A673 (cell line): ENCODE measurements around the gene FXR2. TPM values are rescaled to one million over a fixed set of nuclear protein-coding genes. Genes with fewer than 3 reads are reported as not detected.
"Not testable (repeated sequence)": the region's sequence is repeated elsewhere in the genome, so short reads cannot be mapped to it uniquely, and the experiment has no call there.

Experiments
- BruUV-seq: library from RNA; stranded (reverse); fragments of 400-500 nt; replicated peaks from 2 replicates; lab custom pipeline; 2021; lab: Mats Ljungman, UMichigan
- CTCF ChIA-PET: fragments of 300-600 bp; sonication (Branson Sonifier 250); formaldehyde crosslinking; loops from one replicate; lab custom pipeline; 2022; ENCODE audit warnings: antibody characterized with exemption; lab: Charles Lee
- POLR2A ChIA-PET: fragments of 300-600 bp; sonication (Branson Sonifier 250); formaldehyde crosslinking; loops from one replicate; lab custom pipeline; 2022; ENCODE audit warnings: antibody characterized with exemption; ENCODE audit not compliant: low non-redundant PET; lab: Charles Lee
- DNase-seq: peaks from one replicate; pipeline ENCODE4 v3.0.0-alpha.2; 2015; ENCODE audit warnings: low spot score
- H3K27ac ChIP-seq: fragments of 200-600 bp; sonication (generic); 2 replicates; pipeline ENCODE4 v1.5.1; 2016; ENCODE audit warnings: mixed run types, low read depth, mild to moderate bottlenecking, mixed read lengths, antibody characterized with exemption, low read length; ENCODE audit not compliant: poor library complexity, severe bottlenecking
- H3K27me3 ChIP-seq: fragments of 200-600 bp; sonication (generic); replicated peaks from 2 replicates; pipeline ENCODE4 v1.6.1; 2017; ENCODE audit warnings: mixed run types, low read depth, mild to moderate bottlenecking, mixed read lengths, antibody characterized with exemption, low read length; ENCODE audit not compliant: insufficient read depth, poor library complexity
- H3K36me3 ChIP-seq: fragments of 200-600 bp; sonication (generic); 2 replicates; pipeline ENCODE4 v1.6.1; 2016; ENCODE audit warnings: mixed run types, mild to moderate bottlenecking, mixed read lengths, antibody characterized with exemption, low read length; ENCODE audit not compliant: insufficient read depth, poor library complexity, severe bottlenecking
- H3K4me1 ChIP-seq: fragments of 200-600 bp; sonication (generic); 2 replicates; pipeline ENCODE4 v1.6.1; 2017; ENCODE audit warnings: mixed run types, mild to moderate bottlenecking, mixed read lengths, antibody characterized with exemption, low read length; ENCODE audit not compliant: insufficient read depth, poor library complexity, severe bottlenecking
- H3K4me3 ChIP-seq: fragments of 200-600 bp; sonication (generic); 2 replicates; pipeline ENCODE4 v1.5.1; 2016; ENCODE audit warnings: low read depth, mixed run types, mild to moderate bottlenecking, mixed read lengths, low read length; ENCODE audit not compliant: poor library complexity, severe bottlenecking
- H3K9me3 ChIP-seq: fragments of 200-600 bp; sonication (generic); 2 replicates; pipeline ENCODE4 v1.6.1; 2016; ENCODE audit warnings: mixed run types, low read depth, mild to moderate bottlenecking, mixed read lengths, antibody characterized with exemption, low read length; ENCODE audit not compliant: poor library complexity, severe bottlenecking
- EZH2 ChIP-seq: fragments of 200-600 bp; sonication (generic); IDR thresholded peaks from 2 replicates; pipeline ENCODE4 v1.6.1; 2017; ENCODE audit warnings: borderline replicate concordance, low read depth, mild to moderate bottlenecking, mixed read lengths, antibody characterized with exemption, low read length; ENCODE audit not compliant: poor library complexity, severe bottlenecking
- intact Hi-C: fragments of 100-400 bp; cut with micrococcal nuclease; formaldehyde crosslinking; loops from one replicate; pipeline ENCODE4 v1.10.0; 2022; ENCODE audit not compliant: unreplicated experiment
- total RNA-seq: library from RNA; stranded (reverse); gene quantifications from 2 replicates; pipeline ENCODE4 v1.2.3, GENCODE V29; 2021
- TF ChIP-seq, protein P1 (sequence below): fragments of 300-800, 200-600 bp; sonication (generic); conservative IDR thresholded peaks from 2 replicates; pipeline ENCODE4 v1.5.1; 2017; ENCODE audit warnings: low read depth, mild to moderate bottlenecking, antibody characterized with exemption, low read length, moderate library complexity, mixed read lengths

FXR2 gene
- total RNA-seq, 1 experiment from 2014 or later, result 101 TPM

DNA sequence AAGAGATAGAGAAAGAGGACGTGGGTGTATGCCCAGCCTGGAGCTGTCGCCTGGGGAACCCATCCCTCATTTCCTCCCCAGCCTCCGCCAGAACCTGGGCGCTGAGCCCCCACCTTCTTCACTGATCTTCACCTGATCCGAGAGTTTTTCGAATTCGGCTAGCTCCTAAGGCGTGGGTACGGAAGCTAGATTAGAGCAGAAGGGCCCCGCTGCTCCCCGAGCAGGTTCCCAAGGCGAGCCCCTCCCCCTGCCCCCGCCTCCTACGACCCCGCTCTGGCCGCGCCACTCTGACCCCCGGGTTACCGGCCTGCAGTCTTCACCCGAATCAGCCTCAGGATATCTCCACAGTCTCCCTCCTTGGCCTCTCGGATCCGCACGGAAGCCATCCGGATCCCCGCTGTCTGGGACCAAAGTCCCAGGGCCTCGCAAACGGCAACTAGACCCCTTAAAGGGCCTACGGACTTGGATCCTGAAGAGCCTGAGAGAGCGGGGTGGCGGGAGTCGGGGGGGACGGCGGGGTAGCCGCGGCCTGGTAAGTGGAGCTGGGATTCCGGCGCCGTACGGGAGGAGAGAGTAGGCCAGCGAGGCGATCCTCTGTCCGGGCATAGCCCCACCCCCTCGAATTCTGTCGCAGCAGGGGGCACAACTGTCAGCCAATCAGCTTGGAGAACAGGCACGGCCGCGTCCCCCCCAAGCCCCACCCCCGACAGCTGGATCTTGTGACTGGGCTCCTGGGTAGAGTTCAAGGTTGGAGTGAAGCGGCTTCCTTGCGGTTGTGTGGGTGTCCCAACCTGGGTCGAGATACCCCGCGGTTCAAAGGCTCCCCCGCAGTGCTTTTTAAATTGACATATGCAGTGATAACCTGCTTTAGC is 12.8 kb upstream of the FXR2 start, which contains the start of gene SAT2:
SAT2 (minus strand) TSS at position 572 of the 872 bp plus-strand sequence; CDS start at position 386, 186 bp downstream.
- POLR2A ChIA-PET, result interaction anchor here (0.5 to 0.7 kb wide), 3 partner anchors 23 to 298 kb away, joined by 3 to 5 read pairs (median 5); no protein-coding TSS in a partner anchor
- intact Hi-C loops, result loop anchor here (5.0 kb wide), 1 partner anchor 60 kb away; the partner anchor contains the start of genes TP53 and WRAP53

DNA sequence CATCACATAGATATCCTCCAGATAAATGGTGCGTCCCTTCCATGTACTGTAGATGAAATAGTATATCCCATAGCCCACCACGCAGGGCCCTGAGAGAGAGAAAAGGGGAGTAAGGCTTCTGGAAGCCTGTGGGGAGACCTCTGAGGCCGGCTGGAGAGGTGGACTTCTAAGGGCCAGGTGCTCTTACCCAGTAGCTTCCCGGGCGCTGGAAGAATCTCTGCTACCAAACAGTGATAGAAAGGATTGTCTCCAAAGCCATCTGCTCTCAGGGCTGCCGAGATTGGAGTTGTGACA is 12.2 kb upstream of the FXR2 start:
- no peaks in the 10 kb centered on the region for H3K36me3 ChIP-seq
- TF ChIP-seq EZH2, result no peak
- TF ChIP-seq, protein P1, sequence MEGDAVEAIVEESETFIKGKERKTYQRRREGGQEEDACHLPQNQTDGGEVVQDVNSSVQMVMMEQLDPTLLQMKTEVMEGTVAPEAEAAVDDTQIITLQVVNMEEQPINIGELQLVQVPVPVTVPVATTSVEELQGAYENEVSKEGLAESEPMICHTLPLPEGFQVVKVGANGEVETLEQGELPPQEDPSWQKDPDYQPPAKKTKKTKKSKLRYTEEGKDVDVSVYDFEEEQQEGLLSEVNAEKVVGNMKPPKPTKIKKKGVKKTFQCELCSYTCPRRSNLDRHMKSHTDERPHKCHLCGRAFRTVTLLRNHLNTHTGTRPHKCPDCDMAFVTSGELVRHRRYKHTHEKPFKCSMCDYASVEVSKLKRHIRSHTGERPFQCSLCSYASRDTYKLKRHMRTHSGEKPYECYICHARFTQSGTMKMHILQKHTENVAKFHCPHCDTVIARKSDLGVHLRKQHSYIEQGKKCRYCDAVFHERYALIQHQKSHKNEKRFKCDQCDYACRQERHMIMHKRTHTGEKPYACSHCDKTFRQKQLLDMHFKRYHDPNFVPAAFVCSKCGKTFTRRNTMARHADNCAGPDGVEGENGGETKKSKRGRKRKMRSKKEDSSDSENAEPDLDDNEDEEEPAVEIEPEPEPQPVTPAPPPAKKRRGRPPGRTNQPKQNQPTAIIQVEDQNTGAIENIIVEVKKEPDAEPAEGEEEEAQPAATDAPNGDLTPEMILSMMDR, result no peak
- no peaks in the 10 kb centered on the region for H3K9me3 ChIP-seq
- POLR2A ChIA-PET, result interaction anchor here (0.7 kb wide), 1 partner anchor 297 kb away, joined by 3 read pairs; no protein-coding TSS in a partner anchor
- no peaks in the 10 kb centered on the region for H3K27me3 ChIP-seq
- CTCF ChIA-PET, result no interaction called here
- H3K27ac ChIP-seq, result peak overlapping the region; percentile 95
- intact Hi-C loops, result loop anchor here (5.0 kb wide), 1 partner anchor 60 kb away; the partner anchor contains the start of genes TP53 and WRAP53
- no TSS peak for BruUV-seq
- peak overlapping the region; percentile 94 for H3K4me3 ChIP-seq
- no peak for DNase-seq
- no peaks in the 10 kb centered on the region for H3K4me1 ChIP-seq

More for the DNA sequence above, 12.8 kb upstream of the FXR2 start, which contains the start of gene SAT2:
- DNase-seq, result peak; percentile 97
- peak within 1 kb of the TSS; percentile 94 for H3K4me3 ChIP-seq
- H3K9me3 ChIP-seq, result no peaks in the 10 kb centered on the region
- no peaks in the 10 kb centered on the region for H3K27me3 ChIP-seq
- no peaks in the 10 kb centered on the region for H3K36me3 ChIP-seq
- H3K4me1 ChIP-seq, result no peaks in the 10 kb centered on the region
- CTCF ChIA-PET, result interaction anchor here (0.7 kb wide), 1 partner anchor 12 kb away, joined by 5 read pairs; no protein-coding TSS in a partner anchor
- BruUV-seq, result no TSS peak
- TF ChIP-seq, protein P1, result no peak
- no peak for TF ChIP-seq EZH2
- H3K27ac ChIP-seq, result peak within 1 kb of the TSS; percentile 95

DNA sequence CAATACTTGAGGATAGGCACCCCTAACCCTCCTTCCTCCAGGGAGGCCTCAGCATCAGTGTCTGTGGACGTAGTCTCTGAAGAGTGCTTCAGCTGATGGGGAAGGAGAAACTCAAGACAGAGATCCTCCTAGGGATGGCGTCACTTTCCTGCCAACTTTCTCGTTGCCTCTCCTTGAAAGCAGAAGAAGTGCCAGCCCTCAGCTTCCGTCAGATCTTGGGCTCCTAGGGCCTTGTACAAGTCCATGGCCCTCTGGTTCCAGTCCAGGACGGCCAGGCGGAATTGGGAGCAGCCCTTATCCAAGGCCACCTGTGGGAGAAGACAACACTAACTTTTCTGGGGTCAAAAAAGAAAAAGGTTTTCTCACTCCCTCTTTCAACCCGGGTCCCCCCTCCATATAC is 11.6 kb upstream of the FXR2 start:
- CTCF ChIA-PET, result no interaction called here
- POLR2A ChIA-PET, result interaction anchor here (0.6 kb wide), 1 partner anchor 222 kb away, joined by 4 read pairs; no protein-coding TSS in a partner anchor
- Histone ChIP-seq H3K9me3 (no peaks in the 10 kb centered on the region), H3K4me3 (peak overlapping the region; percentile 94), H3K36me3 (no peaks in the 10 kb centered on the region), H3K4me1 (no peaks in the 10 kb centered on the region), H3K27me3 (no peaks in the 10 kb centered on the region), H3K27ac (peak overlapping the region; percentile 95)
- BruUV-seq, result TSS peak; percentile 93
- no peak for DNase-seq
- TF ChIP-seq, protein P1, result no peak
- no peak for TF ChIP-seq EZH2
- intact Hi-C loops, result loop anchor here (5.0 kb wide), 1 partner anchor 61 kb away; the partner anchor contains the start of genes TP53 and WRAP53

DNA sequence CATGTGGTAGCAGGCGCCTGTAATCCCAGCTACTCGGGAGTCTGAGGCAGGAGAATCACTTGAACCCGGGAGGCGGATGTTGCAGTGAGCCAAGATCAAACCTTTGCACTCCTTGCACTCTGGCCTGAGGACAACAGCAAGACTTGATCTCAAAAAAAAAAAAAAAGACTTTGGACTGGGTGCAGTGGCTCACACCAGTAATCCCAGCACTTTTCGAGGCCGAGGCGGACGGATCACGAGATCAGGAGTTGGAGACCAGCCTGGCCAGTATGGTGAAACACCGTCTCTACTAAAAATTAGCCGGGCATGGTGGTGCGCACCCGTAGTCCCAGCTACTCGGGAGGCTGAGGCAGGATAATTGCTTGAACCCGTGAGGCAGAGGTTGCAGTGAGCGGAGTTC is 11.1 kb upstream of the FXR2 start:
- H3K27me3 ChIP-seq, H3K4me3 ChIP-seq, BruUV-seq, H3K27ac ChIP-seq, H3K9me3 ChIP-seq, DNase-seq, H3K4me1 ChIP-seq, H3K36me3 ChIP-seq, CTCF ChIA-PET: not testable (repeated sequence)
- POLR2A ChIA-PET, result interaction anchor here (0.6 kb wide), 1 partner anchor 221 kb away, joined by 4 read pairs; no protein-coding TSS in a partner anchor
- intact Hi-C loops, result loop anchor here (5.0 kb wide), 1 partner anchor 62 kb away; the partner anchor contains the start of genes TP53 and WRAP53
